GM21447 (cell line): Measurements from ENCODE around the gene TNNI3K.

Experiments
- ATAC-seq: cut with Tn5 transposase; IDR thresholded peaks from one replicate; pipeline ENCODE4 v1.9.1; 2021; ENCODE audit not compliant: unreplicated experiment

The TNNI3K gene

DNA sequence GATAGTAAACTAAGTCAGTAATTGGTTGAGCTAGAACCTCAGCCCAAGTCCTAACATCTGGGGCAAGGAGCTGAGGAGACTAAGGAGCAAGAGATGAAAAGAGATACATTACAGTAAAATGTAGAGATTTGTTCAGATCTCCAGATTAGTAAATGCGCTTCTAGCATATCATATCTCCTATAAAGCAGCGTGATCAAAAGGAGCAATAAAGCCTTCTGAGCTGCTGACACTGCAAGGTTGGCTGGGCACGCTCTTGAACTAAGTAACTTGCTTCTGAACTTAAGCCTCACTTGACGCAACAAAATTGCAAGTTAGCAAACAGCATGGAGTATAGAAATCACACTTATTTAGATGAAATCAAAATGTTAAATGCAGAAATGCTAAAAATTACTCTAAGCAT is 196.3 kb downstream of the TNNI3K start:
- ATAC-seq, result no peak

DNA sequence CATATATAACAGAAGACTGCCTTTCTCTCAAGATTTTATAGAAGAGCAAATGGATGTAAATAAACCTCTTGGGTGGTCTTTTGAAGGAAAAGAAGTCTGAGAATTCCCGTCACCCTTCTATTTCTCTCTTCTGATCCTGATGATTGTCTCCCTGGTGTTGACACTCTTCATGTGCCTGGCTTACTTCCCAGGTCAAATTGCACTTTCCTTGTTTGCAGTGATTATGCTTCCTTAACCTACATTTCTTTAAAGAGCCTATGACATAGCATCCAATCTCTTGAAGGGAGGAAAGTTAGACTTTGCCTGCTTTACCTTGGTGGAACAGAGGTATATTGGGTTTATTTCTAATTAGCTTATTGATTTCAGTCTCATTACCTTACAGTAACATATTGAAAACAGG is 197.1 kb downstream of the TNNI3K start:
- no peak for ATAC-seq

DNA sequence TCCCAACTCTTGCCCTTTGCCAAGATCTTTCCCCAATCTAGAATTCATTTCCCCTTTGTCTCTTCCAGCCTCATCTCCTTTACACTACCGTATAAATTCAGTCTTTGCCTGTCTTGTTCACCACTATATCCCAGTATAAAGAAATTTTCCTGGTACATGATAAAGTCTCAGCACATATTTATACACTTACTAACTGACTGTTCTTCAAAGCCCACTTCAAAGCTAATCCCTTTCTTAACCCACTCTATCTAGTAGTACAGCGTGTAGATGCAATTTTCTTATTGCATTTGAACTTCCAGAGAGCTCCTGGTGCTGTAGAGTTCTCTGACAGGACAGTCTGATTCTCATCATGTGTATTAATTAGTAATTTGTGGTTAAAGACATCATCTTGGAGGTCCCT is 199.1 kb downstream of the TNNI3K start:
- no peak for ATAC-seq

DNA sequence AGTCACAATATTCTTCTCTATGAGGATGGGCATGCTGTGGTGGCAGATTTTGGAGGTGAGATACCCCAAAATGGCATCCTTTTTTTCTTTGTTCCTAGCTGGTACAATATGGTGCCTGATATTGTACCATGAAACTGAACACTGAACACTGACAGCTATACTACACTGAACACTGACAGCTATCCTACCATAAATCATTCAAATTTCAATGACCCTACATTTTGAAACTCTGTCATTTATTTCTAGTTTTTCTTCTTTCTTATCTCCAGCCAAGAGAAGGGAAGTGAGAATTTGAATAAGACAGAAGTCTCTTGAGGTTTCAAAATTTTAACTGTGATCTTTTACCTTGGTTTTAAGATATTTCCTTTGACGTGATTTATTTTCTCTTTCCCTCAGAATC is 200.9 kb downstream of the TNNI3K start:
- no peak for ATAC-seq

DNA sequence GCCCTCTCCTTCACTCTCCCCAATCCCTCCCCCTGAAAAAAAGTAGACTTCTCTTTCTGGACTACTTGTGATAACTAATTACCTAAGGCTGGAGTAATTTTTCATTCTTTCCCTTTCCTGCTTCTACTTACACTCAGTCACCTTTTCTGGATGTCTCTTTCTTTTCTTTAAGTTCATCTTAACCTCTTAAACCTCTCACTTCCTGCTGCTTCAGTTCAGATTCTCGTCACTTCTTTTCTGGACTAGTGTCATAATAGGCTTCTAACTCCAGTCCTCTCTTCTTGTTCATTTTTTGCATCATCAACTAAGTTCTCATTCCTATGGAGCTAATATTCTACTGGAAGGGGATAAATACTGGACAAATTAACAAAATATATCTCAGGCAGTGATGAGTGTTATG is 201.8 kb downstream of the TNNI3K start:
- no peak for ATAC-seq

DNA sequence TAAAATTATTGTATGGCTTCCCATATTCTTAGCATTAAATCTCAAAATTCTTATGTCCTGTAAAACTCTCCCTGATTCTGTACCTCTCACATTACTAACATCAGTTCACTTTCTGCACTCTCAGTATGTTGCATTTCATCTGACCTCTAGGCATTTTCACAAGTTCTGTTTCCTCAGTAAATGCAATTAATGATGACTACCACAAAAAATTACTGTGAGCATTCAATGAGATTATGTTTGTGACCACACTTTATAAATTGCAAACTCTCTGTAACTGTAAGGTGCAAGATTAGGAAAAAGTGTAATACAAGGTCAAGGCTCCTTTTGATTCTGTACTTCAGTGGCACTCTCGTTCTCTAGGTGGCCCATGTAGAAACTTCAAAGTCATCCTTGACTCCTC is 216.8 kb downstream of the TNNI3K start:
- ATAC-seq, result no peak

DNA sequence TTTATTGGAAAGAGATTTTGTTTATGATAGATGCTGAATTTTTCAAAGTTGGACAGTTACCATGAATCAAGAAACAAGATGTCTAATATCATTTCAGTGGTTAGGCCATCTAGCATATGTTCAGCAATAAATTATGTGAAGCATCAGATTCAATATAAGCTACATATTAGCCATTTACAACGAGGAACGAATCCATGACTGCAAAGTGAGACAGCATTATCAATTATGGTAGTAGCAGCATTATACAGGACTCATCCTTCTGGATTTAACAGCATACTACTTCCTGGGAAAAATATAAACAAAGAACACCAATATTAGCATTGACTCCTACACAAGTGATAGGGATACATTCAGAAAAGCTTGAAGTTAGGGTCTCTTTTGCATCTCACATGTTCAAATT is 218.1 kb downstream of the TNNI3K start:
- no peak for ATAC-seq

DNA sequence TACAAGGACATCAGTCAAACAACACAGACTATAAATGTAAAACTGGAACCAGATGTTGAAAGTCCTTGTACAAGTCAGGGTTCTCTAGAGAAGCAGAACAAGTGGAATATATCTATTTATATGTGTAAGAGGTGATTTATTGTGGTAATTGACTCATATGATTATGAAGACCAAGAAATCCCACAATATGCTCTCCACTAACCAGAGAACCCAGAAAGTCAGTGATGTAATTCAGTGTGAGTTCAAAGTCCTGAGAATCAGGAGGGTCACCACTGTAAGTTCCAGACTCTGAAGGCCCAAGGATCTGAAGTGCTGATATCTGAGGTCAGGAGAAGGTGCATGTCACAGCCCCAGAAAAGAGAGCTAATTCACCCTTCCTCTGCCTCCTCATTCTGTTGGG is 220.2 kb downstream of the TNNI3K start:
- ATAC-seq, result no peak

DNA sequence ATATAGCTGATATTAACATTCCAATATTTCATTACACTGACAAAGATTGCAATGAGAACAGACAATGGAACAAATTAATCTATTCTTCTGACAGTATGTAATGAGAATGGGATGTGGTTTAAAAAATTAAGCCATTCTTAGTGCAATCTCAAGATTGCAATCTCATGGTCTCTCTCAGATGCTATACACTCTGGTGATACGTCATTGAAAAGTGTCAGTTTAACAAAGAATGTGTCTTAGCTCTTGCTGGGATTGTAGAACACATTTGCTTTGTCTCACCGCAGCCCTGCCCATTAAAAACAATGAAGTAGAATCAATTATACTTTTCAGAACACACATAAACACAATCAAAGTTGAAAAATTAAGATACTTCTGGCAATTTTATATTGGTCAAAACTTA is 222.1 kb downstream of the TNNI3K start:
- no peak for ATAC-seq

DNA sequence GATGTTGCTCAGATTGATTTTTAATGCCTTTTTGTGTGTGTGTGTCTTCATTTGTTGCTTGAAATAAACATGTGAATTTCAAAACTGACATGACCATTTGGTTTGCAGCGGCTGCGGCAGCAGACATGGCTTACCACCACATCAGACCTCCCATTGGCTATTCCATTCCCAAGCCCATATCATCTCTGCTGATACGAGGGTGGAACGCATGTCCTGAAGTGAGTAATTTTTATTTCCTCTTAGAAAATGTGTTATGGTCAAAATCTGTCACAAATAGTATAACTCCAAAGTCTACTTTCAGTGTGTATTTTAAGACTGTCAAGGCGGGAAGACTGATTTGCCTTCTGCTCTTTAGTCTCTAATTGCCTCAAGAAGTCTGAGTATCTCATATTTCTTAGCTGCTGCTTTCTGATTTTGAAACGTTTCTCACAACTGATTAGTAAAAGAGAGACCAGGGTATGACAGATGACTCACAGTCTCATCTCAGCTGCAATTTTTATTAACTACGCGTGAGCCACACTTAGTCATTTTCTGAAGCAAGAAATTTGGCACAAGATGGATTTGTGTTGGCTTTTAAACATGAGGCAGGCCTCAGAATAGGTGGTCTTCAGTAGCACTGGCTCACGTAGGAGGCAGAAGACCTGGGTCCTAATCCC is 228.3 kb downstream of the TNNI3K start:
- ATAC-seq, result peak; percentile 92

DNA sequence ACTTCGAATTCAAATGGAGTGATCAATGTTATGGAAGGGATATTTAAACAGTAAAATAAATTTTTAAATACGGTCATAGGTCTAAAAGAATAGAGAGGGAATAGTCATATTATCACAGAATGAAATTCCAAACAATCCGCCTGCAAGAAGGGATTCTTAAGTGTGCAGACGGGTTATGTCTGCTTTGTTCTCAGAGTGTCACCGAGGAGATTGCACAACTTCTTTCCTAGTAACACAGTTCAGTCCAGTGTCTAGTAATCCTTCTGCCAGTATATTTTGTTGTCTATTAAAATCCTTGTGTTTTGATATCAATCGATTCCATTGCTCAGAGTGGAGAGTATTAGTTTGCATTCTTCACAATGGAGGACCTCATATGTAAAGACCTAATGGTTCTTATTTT is 228.8 kb downstream of the TNNI3K start:
- ATAC-seq, result no peak

DNA sequence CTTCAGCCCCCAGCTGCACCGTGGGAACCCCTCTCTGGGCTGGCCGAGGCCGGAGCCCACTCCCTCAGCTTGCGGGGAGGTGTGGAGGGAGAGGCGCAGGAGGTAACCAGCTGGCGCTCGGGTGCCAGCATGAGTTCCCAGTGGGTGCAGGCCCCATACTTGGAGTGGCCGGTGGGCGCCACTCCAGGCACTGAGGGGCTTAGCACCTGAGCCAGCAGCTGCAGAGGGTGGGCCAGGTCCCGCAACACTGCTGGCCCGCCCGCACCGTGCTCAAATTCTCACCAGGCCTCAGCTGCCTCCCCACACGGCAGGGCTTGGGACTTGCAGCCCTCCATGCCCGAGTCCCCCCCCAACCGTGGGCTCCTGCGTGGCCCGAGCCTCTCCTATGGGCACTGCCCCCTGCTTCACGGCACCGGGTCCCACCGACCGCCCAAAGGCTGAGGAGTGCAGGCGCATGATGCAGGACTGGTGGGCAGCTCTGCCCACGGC is 230.1 kb downstream of the TNNI3K start:
- no peak for ATAC-seq

DNA sequence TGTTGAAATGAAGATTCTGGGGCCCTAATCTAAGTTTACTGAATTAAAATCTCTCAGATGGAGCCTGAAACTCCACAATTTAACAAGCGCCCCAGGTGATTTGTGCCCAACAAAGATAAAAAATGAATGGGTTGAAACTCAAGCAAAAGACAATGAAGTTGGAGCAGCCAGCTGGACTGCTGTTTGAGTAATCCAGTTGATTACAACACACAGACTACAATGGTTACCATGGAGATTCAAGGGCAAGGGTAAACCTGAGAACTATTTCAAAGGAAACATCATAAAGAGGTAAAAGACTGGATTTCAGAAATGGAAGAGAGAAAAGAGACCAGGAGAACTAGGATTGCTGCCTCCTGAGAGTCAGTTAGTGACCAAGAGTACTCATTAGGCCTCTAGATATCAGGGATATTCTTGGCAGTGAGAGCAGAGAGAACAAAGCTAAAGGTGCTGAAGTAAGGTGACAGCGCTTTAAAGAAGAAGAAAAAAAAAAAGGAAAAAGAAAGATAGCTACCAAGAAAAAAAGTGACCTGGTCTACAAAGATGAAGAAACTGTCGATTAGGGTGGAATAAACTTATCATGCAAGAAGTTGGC is 232.7 kb downstream of the TNNI3K start:
- no peak for ATAC-seq

DNA sequence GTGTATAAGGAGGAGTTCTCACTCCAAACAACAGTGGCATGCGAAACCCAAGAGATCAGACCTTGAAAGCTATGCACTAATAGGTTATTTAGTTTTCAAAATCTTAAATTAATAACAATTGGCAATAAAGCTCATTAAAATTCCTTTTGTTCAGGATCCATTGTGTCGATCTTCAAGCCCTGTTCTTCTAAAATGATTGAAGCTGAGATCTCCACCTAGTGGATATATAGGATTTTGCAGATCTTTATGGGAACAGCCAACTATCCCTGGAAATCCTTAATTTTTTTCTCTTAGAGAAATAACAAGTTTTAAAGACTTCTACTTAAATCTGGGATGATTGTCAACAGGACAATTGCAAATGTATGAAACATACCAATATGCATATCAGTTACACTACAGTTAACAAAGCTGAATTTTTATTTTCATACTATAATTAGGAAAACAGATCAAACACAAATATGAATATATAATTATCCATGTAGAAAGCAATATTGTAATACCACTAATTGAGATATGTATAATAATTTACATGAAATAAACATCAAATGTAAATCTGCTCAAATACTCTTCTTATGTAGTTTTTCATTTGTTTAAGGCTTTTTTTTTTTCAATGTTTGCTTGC is 233.9 kb downstream of the TNNI3K start:
- no peak for ATAC-seq

DNA sequence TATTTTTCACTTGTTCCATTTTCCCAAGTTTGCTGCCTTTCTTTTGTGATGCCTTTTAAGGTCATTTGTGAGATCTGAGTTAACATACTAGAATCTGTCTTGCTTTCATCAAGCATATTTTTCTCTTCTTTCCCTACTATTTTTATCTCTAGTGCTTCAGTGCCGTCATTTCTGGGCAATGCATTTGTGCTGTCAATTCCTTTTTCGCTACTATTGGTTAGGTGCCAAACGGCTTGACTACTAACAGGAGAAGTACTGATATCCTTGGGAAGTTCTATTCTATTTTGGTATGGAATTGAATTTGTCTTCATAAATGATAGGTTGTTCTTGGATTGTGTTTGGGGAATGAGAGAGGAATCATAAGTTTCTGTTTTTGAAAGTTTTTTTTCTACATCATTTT is 235.1 kb downstream of the TNNI3K start:
- no peak for ATAC-seq

DNA sequence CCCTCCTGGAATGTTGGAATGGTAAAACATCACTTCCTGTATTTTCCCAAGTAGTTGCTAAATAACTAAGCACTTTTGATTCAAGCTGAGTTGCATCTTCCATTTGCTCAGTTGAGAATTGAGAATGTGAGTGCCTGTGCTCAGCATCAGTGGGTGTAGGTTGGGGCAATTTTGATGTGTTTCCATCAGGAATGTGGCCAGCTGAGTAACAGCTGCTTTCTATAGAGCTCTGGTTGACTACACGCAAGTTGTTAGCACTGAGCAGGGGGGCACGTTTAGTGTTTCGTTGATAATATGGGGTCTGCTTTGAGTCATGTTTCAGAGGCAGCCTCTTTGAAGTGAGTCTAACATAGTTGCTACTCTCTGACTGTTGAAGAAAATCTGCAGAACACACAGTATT is 235.7 kb downstream of the TNNI3K start:
- ATAC-seq, result no peak

DNA sequence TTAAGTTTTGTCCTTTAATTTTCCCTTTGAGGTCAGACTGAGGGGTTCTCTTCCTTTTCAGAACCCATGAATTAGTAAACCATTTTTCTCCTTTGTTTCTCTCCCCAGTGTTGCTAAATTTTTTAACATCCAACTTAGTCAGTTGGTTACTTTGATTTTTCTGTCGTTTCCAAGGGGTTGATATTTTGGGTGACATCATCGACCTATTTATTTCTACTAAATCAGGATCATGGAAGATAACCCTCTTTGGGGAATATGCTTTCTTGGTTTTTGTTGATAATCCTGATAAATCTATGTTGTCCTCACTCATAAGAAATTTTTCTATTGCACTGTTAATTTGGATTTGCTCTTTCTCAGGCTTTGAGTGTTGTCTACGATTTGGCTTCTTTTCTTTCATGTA is 236.3 kb downstream of the TNNI3K start:
- ATAC-seq, result no peak

DNA sequence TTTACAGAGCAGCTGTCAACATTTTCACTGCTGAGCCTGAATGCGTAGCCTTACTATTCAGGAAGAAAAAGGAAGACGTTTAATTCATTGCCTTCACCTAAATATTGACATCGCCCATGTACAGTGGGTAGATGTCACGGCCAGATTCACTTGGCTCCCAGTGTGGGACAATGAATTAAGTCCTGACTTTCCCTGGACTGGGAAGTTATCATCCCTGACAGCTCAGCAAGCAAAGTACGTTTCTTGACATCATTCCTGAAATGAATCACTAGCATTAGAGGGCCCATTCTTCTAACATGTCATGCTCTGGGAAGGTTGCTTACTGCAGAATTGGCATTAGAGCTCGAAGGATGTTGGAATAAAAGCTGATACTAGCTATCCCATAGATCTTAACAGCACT is 239.4 kb downstream of the TNNI3K start:
- no peak for ATAC-seq

DNA sequence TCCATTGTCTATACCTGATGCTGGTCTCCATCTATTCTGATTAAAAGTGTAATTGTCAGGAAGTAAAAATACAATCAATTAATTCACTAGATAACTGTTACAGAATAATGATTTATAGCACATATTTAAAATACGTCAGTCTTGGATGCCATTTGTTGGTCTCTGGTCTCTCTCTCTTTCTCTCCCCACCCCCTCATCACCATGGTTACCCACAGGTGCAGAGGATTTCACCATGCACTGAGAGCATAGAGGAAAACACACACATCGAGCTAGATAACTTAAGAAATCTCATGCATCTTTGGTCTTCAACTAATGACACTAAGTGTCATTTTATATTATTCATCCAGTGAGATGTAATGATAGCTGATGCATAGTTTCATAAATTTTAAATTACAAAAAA is 243.8 kb downstream of the TNNI3K start:
- no peak for ATAC-seq

DNA sequence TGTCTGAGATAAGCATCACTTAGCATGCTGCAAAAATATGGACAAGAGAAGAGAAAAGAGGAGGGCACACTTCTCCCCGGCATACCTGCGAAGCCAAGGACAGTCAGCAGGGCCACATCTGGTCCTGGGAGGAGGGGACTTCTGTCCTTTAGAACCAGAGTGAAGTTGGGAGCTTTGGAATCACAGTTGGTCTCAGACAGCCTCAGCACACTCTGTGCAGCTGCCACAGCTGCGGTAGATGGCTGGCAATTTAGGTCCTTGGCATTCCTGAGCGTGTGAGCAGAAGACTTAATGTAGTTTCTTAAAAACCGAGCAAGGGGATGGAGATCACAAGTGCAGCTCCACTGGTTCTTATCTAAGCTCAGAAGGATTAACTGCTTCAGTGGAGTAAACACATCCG is 244.9 kb downstream of the TNNI3K start:
- ATAC-seq, result no peak

DNA sequence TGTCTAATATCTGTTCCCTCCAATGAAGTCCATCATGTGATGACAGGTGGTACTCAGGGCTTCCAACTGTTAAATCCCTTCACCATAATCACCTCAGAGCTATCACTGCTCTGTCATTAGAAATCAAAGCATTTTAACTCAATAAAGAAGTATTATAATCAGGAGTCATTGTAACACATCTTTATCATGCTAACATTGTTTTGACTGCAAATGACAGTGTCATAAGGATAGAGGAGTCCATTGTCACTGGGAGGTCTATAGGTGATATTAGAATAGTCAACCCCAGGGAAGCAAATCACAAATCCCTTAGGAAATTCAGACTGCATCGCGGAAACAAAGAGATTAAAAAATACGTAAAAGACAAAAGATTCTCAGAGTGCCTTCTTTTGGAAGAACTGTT is 246.4 kb downstream of the TNNI3K start:
- no peak for ATAC-seq

DNA sequence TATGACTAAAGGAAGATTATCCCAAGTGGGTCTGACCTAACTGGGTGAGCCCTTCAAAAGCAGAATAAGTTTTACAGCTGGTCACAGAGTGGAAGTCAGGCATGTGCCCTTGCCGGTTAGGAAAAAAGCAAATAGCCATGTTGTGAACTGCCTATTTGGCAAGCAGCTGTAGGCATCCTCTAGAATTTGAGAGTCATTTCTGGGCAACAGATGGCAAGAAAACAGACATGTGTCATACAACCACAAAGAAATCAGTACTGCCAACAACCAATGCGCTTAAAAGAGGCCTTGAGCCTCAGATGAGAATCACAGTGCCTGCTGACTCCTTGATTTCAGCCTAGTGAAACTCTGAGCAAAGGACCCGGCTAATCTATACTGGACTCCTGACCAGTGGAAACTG is 250.4 kb downstream of the TNNI3K start:
- ATAC-seq, result no peak

DNA sequence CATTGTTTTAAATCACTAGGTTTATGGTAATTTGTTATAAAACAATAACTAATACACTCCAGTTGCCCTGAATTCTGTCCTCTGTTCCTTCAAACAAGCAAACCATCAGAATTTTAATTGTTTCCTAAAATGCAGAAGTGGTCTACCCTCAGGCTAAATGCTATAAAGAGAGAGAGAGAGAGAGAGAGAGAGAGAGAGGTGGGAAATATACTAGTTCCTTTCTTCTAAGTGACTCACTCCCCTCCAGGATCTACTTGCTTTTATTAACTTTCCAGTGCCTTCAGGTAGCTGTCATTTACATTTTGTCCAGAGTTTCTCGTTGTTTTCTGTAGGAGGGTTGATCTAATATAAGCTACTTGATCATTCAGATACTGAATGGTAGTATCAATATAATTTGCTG is 250.8 kb downstream of the TNNI3K start:
- ATAC-seq, result no peak
